Heart right ventricle (tissue), 16 donors: ENCODE measurements around the gene UBE2J2. TPM values are rescaled to one million over a fixed set of nuclear protein-coding genes. Genes with fewer than 3 reads are reported as not detected.

ENCODE experiments used
- ATAC-seq, 8 donors: fragments of 200-7000 bp; cut with Tn5 transposase; one replicate each; pipeline ENCODE4 v1.9.1; 2020; ENCODE audit warnings: mild to moderate bottlenecking in 8 of 8, moderate library complexity in 8 of 8, moderate number of reproducible peaks in 1 of 8
- DNase-seq, 2 donors: peaks; one replicate each; pipeline ENCODE4 v3.0.0-alpha.2; 2020
- H3K27ac ChIP-seq, 10 donors: fragments of 200-600 bp; sonication (generic) in 2 of 10; one replicate each; pipeline versions ENCODE4 v1.5.0 to v1.8.0; 2020 to 2022; ENCODE audit warnings: mild to moderate bottlenecking in 3 of 10
- H3K27me3 ChIP-seq, 7 donors: fragments of 200-600 bp; one replicate each; pipeline ENCODE4 v1.8.0; 2021 to 2022; ENCODE audit warnings: mild to moderate bottlenecking in 2 of 7
- H3K36me3 ChIP-seq, 9 donors: fragments of 200-600 bp; sonication (generic) in 1 of 9; one replicate each; pipeline versions ENCODE4 v1.5.0 to v1.8.0; 2020 to 2022; ENCODE audit warnings: mild to moderate bottlenecking in 2 of 9
- H3K4me1 ChIP-seq, 9 donors: fragments of 200-600 bp; sonication (generic) in 1 of 9; one replicate each; pipeline versions ENCODE4 v1.5.0 to v1.8.0; 2020 to 2022; ENCODE audit warnings: mild to moderate bottlenecking in 4 of 9
- H3K4me3 ChIP-seq, 10 donors: fragments of 200-600 bp; sonication (generic) in 2 of 10; one replicate each; pipeline versions ENCODE4 v1.5.0 to v1.8.0; 2020 to 2022; ENCODE audit warnings: mild to moderate bottlenecking in 7 of 10, moderate library complexity in 2 of 10
- H3K9me3 ChIP-seq, 11 donors: fragments of 200-600 bp in 10 of 11; sonication (generic) in 2 of 11; one replicate each; pipeline versions ENCODE4 v1.5.0 to v1.8.0; 2013 to 2022; ENCODE audit warnings: mild to moderate bottlenecking in 2 of 11, control low read depth in 1 of 11, moderate library complexity in 1 of 11
- WGBS, 2 donors: extraction: QIAGEN DNeasy Blood & Tissue Kit; methylation state at CpG; one replicate each; pipeline ENCODE4 v1.1.7; 2013; ENCODE audit warnings: inconsistent platforms in 1 of 2; 5-methylcytosine and 5-hydroxymethylcytosine counted together
- intact Hi-C, 10 donors: fragments of 100-400 bp; cut with DNase I; formaldehyde crosslinking; loops; one replicate each; pipeline versions ENCODE4 v1.11.1 to v1.14.2; 2022
- polyA plus RNA-seq, 2 donors: library from polyadenylated mRNA; stranded (reverse); fragments of 200-250 nt; gene quantifications; one replicate each; pipeline ENCODE4 v1.2.3, GENCODE V29; 2013
- total RNA-seq, 10 donors: library from RNA; stranded (reverse); fragmentation: NEBNext Ultra II Directional in 3 of 10; extraction: Animal tissue kit (Norgen Biotek cat#: 25700) in 3 of 10; gene quantifications; one replicate each; pipeline versions ENCODE4 v1.2.1 to v1.2.4, GENCODE V29; 2021 to 2023
- TF ChIP-seq, protein P1 (sequence below), 9 donors: fragments of 200-600 bp; sonication (generic) in 2 of 9; IDR thresholded peaks; one replicate each; pipeline versions ENCODE4 v1.5.0 to v1.8.0; 2021 to 2022; ENCODE audit warnings: antibody characterized with exemption in 9 of 9, mild to moderate bottlenecking in 5 of 9, moderate library complexity in 1 of 9
- donor health status: Arrhythmogenic right ventricular cardiomyopathy.
- donor health status: ischemic (EF 13 %, LVEDD 7.1; RV severe dilation, severe dysfunction).
- donor health status: healthy with polysubstance abuse.
- donor health status: DM: no; HTN: yes; CAD: no.
- donor health status: DM: no; HTN: no; CAD: no.
- donor health status: ischemic (EF 25% LVEDD 6.9; RV normal size, moderate dysfunction).
- donor health status: ischemic (EF 25% LVEDD 5.7; RV mildly dilated, moderate dysfunction).
- donor health status: healthy.
- donor health status: DM: yes; HTN: yes; CAD: no.
- donor health status: Ischemic cardiomyopathy.
- donor health status: ischemic (EF 35%, LVEDD 5.7; RV mildly dilated, moderate dysfunction).
- donor health status: nonischemic (EF 11% LVEDD 7.7; RV severe dilation, severe dysfunction).
- donor health status: DM: yes; HTN: yes; CAD: no.
- donor health status: PGD.
- donor health status: ischemic (EF 29% LVEDD 5.4; RV normal size, mild dysfunction).
- donor health status: nonischemic (EF 23%, LVEDD 6.1; RV moderate dilation, normal function).

Gene UBE2J2
- total and polyA plus RNA-seq, 12 donors: 23.5 to 44.1 (median 30.5) TPM

DNA sequence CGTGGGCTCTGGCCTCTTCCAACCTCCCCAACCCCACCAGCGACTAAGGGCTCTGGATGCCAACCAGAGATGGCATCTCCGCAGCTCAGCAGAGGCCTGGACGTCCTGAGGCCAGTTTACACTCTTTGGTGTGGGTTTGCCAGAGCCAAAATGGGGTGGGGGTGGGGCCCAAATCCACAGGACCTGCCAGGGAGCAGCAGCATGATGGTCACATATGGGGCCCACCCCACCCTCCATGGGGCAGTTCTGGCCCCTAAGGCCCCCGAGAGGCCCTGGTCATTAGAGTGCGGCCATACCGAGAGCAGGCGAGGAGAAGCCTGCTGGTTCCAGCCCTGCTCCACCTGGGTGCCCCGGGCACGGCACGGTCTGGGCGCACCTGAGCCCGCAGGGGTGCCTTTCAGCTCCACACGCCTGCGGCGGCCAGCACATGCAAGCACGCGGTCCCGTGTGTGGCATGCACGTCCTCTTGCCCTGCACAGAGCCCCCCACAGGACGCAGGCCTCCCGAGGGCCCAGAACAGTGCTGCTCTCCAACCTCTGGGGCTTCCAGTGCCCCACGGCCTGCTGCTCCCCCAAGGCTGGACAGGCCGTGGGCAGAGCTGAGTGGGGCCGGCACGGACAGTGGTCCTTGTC lies 31.9 kb downstream of the UBE2J2 start:
- Histone ChIP-seq H3K36me3 (no peaks in the 10 kb centered on the region), H3K4me1 (peaks cover 0 to 20% (median 10%) of the 10 kb centered on the region in 9 donors), H3K4me3 (no peak overlapping the region), H3K27me3 (peaks cover 15 to 61% (median 55%) of the 10 kb centered on the region in 7 donors), H3K9me3 (no peaks in the 10 kb centered on the region), H3K27ac (no peak overlapping the region)
- TF ChIP-seq, protein P1, sequence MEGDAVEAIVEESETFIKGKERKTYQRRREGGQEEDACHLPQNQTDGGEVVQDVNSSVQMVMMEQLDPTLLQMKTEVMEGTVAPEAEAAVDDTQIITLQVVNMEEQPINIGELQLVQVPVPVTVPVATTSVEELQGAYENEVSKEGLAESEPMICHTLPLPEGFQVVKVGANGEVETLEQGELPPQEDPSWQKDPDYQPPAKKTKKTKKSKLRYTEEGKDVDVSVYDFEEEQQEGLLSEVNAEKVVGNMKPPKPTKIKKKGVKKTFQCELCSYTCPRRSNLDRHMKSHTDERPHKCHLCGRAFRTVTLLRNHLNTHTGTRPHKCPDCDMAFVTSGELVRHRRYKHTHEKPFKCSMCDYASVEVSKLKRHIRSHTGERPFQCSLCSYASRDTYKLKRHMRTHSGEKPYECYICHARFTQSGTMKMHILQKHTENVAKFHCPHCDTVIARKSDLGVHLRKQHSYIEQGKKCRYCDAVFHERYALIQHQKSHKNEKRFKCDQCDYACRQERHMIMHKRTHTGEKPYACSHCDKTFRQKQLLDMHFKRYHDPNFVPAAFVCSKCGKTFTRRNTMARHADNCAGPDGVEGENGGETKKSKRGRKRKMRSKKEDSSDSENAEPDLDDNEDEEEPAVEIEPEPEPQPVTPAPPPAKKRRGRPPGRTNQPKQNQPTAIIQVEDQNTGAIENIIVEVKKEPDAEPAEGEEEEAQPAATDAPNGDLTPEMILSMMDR (IDR thresholded peaks at IDR 0.05): no peak
- ATAC-seq (no peak), DNase-seq (peak in 1 of 2 donors; percentile 6)
- intact Hi-C loops: loop anchor here in 2 of 10 donors (10.0 kb wide), 1 partner anchor 117 kb away; no protein-coding TSS in a partner anchor
- WGBS, 2 donors: 88 to 90% methylated on average over 24 to 26 of the region's 26 CpGs

DNA sequence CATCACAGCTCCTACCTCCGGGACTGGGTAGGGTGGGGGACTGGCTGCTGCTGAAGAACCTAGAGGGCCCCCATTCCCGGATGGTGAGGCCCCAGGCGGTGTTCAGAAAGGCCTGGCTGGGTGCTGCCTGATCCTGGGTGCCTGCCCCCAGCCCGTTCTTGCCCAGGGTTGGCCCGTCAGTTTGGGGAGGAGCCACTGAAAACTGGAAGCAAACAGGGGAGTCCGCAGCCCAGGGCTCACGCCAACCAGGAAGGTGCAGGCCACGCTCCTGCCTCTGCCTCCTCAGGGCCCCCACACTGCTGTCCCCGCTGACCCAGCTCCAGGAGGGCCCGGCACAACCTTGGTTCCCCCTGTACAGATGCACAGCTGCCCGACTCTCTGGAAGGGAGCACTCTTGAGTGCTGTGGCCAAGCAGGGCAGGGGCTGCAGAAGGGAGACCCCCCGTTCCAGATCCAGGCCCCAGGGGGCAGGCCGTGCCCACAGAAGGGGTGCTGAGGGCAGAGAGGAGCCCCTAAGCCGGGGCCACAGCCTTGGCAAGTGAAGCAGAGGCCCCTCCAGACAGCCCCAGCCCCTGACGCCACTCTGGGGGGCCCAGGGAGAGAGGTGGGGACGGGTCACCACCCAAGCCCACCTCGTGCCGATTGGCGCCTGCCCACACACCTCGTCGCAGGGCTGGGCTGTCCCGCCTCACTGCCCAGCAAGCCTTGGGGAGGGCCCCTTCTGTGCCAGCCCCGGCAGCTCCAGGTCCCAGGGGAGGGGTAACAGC lies 32.6 kb downstream of the UBE2J2 start:
- no peak overlapping the region for H3K4me3 ChIP-seq
- H3K36me3 ChIP-seq: no peaks in the 10 kb centered on the region
- peaks cover 0 to 24% (median 11%) of the 10 kb centered on the region in 9 donors for H3K4me1 ChIP-seq
- intact Hi-C loops: loop anchor here in 2 of 10 donors (10.0 kb wide), 1 partner anchor 116 kb away; no protein-coding TSS in a partner anchor
- no peaks in the 10 kb centered on the region for H3K9me3 ChIP-seq
- no peak for ATAC-seq
- TF ChIP-seq, protein P1 (IDR thresholded peaks at IDR 0.05): no peak
- H3K27ac ChIP-seq: no peak overlapping the region
- DNase-seq: no peak
- peaks cover 13 to 55% (median 50%) of the 10 kb centered on the region in 7 donors for H3K27me3 ChIP-seq
- WGBS, 2 donors: 51 to 55% methylated on average over 21 to 23 of the region's 23 CpGs

DNA sequence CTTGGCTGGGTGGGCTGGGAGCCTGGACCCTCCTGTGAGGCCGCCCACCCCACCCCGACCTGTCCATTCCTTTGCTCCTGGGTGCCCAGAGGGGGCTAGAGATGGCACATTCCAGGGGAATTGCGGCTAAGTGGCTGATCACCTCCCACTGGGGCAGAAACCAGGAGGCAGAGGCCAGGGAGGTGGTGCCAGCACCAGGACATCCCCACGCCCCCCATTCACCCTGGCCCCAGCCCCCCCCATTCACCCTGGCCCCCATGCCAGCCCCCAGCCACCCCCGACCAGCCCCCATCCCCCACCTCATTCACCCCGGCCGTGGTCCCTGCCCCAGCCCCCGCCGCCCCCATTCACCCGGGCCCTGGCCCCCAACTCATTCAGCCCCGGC lies 33.3 kb downstream of the UBE2J2 start:
- peaks cover 6 to 48% (median 44%) of the 10 kb centered on the region in 7 donors for H3K27me3 ChIP-seq
- DNase-seq (no peak), ATAC-seq (no peak)
- intact Hi-C loops: loop anchor here in 2 of 10 donors (10.0 kb wide), 1 partner anchor 116 kb away; no protein-coding TSS in a partner anchor
- WGBS, 2 donors: 35 to 54% methylated on average over 10 to 11 of the region's 11 CpGs
- H3K4me1 ChIP-seq: peaks cover 0 to 24% (median 11%) of the 10 kb centered on the region in 9 donors
- TF ChIP-seq, protein P1 (IDR thresholded peaks at IDR 0.05): no peak
- no peak overlapping the region for H3K27ac ChIP-seq
- no peaks in the 10 kb centered on the region for H3K9me3 ChIP-seq
- H3K36me3 ChIP-seq: no peaks in the 10 kb centered on the region
- no peak overlapping the region for H3K4me3 ChIP-seq

DNA sequence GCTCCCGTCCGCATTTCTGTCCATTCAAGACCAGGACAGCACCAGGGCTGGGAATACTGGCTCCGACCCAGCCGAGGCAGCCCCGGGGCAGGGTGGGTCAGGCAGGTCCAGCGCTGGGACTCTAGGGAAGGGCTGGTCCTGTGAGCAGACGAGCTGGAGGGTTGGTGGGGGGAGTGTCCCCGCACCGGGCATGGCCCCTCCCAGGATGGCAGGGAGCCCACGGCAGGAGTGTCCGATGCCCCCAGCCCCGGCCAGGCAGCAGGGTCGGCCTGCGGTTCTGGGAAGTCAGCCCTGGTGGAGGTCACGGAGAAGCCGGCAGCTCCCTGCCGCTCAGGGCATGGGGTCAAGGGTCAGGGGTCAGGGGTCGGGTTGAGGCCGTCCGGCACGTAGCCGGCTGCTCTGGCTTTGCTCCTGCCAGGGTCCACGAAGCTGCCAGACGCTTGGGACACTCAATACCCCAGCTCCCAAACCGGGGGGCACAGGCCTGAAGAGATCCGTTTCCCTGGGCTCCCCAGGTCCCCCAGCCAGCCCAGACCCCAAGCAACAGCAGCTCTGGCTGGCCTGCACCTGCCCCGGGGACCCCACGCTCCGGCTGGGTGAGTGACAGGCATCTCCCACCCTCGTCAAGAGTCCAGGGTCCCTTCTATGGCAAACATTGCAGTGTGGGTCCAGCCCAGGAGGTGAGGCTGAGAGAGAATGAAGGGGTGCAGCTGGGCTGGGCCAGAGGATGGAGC lies 33.9 kb downstream of the UBE2J2 start:
- 32 to 35% methylated on average over 29 to 30 of the region's 30 CpGs for WGBS, 2 donors
- peaks cover 0 to 2% (median 0%) of the 10 kb centered on the region in 9 donors for H3K36me3 ChIP-seq
- H3K9me3 ChIP-seq: no peaks in the 10 kb centered on the region
- peaks cover 0 to 24% (median 11%) of the 10 kb centered on the region in 9 donors for H3K4me1 ChIP-seq
- no peak for DNase-seq
- H3K4me3 ChIP-seq: no peak overlapping the region
- no peak for ATAC-seq
- TF ChIP-seq, protein P1 (IDR thresholded peaks at IDR 0.05): no peak
- no peak overlapping the region for H3K27ac ChIP-seq
- intact Hi-C loops: loop anchor here in 3 of 10 donors (5.0 to 10.0 kb wide), 2 partner anchors 115 to 117 kb away; no protein-coding TSS in a partner anchor
- H3K27me3 ChIP-seq: peaks cover 6 to 46% (median 41%) of the 10 kb centered on the region in 7 donors
